Measurements from ENCODE around the gene METTL1. TPM values are rescaled to one million over a fixed set of nuclear protein-coding genes. Genes with fewer than 3 reads are reported as not detected.
"Not testable (repeated sequence)": the region's sequence is repeated elsewhere in the genome, so short reads cannot be mapped to it uniquely, and the experiment has no call there.

METTL1 gene
- total RNA-seq, 2 experiments from 2014 or later, result 17.3 to 20.4 TPM

DNA sequence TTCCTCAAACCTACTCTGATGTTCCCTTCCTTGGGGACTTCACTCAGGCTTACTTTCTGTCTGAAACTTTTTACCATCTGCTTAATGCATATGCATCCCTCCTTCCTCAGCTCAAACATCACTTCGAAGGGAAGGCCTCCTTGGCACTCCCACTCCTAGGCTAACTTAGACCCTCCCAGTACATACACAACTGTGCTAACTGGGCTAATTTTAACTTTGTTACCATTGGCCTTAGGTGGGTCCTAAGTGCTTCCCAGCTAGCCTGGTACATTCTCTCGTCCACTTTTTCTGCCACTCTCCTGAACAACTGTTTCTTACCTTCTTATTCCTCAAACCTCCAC lies 4.3 kb upstream of the METTL1 start:
- no peak overlapping the region for H3K27ac Mint-ChIP-seq
- no peak for DNase-seq
- no peaks in the 10 kb centered on the region for H3K9me3 Mint-ChIP-seq
- H3K4me1 Mint-ChIP-seq (ENCODE audit: low read depth), result peaks cover 19% of the 10 kb centered on the region
- H3K4me3 Mint-ChIP-seq, result no peak overlapping the region
- CTCF ChIA-PET, result interaction anchor here (1.1 to 1.2 kb wide), 2 partner anchors 17 to 27 kb away, joined by 3 to 5 read pairs; no protein-coding TSS in a partner anchor
- H3K36me3 Mint-ChIP-seq (ENCODE audit: low read depth), result peaks cover 10% of the 10 kb centered on the region
- intact Hi-C loops (cut with micrococcal nuclease), result no loop called here
- peaks cover 2% of the 10 kb centered on the region for H3K27me3 Mint-ChIP-seq (ENCODE audit: low read depth)

GRCh38 chr12:57775563-57776246 lies 3.8 kb upstream of the METTL1 start:
- CTCF ChIA-PET, result interaction anchor here (0.7 to 1.2 kb wide), 3 partner anchors 11 to 27 kb away, joined by 3 to 5 read pairs (median 3); no protein-coding TSS in a partner anchor
- no peaks in the 10 kb centered on the region for H3K9me3 Mint-ChIP-seq
- intact Hi-C loops (cut with micrococcal nuclease), result no loop called here
- peaks cover 10% of the 10 kb centered on the region for H3K36me3 Mint-ChIP-seq (ENCODE audit: low read depth)
- peaks cover 23% of the 10 kb centered on the region for H3K4me1 Mint-ChIP-seq (ENCODE audit: low read depth)
- H3K27ac Mint-ChIP-seq, result no peak overlapping the region
- DNase-seq, result no peak
- H3K27me3 Mint-ChIP-seq (ENCODE audit: low read depth), result peaks cover 2% of the 10 kb centered on the region
- H3K4me3 Mint-ChIP-seq, result no peak overlapping the region

DNA sequence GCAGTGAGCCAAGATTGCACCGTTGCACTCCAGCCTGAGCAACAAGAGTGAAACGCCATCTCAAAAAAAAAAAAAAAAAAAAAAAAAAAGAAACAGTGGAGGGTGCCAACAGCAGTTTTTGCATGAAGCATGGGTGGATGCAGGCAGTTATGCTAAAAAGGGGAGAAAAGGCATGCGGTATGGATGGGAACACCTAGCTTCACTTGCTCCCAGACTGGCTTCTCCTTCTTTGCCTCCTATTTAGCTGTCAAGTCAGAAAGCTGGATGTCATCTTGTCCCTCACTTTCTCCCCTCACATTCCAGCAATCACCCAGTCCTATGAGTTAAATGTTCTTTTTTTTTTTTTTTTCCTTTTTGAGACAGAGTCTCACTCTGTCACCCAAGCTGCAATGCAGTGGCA lies 3.1 kb upstream of the METTL1 start:
- Mint-ChIP-seq H3K4me3 (no peak overlapping the region), H3K36me3 (ENCODE audit: low read depth) (peaks cover 13% of the 10 kb centered on the region), H3K27ac (no peak overlapping the region), H3K27me3 (ENCODE audit: low read depth) (peaks cover 2% of the 10 kb centered on the region), H3K4me1 (ENCODE audit: low read depth) (peaks cover 22% of the 10 kb centered on the region), H3K9me3 (no peaks in the 10 kb centered on the region)
- intact Hi-C loops (cut with micrococcal nuclease), result no loop called here
- CTCF ChIA-PET, result interaction anchor here (0.6 to 1.2 kb wide), 3 partner anchors 15 to 51 kb away, joined by 3 to 5 read pairs (median 3); no protein-coding TSS in a partner anchor
- DNase-seq, result no peak

GRCh38 chr12:57774634-57775033 lies 2.7 kb upstream of the METTL1 start:
- H3K27ac Mint-ChIP-seq; H3K9me3 Mint-ChIP-seq; H3K4me3 Mint-ChIP-seq; DNase-seq; intact Hi-C loops (cut with micrococcal nuclease); H3K27me3 Mint-ChIP-seq (ENCODE audit: low read depth): not testable (repeated sequence)
- Mint-ChIP-seq H3K36me3 (ENCODE audit: low read depth) (peaks cover 15% of the 10 kb centered on the region), H3K4me1 (ENCODE audit: low read depth) (peaks cover 22% of the 10 kb centered on the region)
- CTCF ChIA-PET, result interaction anchor here (0.6 kb wide), 1 partner anchor 51 kb away, joined by 3 read pairs; no protein-coding TSS in a partner anchor

DNA sequence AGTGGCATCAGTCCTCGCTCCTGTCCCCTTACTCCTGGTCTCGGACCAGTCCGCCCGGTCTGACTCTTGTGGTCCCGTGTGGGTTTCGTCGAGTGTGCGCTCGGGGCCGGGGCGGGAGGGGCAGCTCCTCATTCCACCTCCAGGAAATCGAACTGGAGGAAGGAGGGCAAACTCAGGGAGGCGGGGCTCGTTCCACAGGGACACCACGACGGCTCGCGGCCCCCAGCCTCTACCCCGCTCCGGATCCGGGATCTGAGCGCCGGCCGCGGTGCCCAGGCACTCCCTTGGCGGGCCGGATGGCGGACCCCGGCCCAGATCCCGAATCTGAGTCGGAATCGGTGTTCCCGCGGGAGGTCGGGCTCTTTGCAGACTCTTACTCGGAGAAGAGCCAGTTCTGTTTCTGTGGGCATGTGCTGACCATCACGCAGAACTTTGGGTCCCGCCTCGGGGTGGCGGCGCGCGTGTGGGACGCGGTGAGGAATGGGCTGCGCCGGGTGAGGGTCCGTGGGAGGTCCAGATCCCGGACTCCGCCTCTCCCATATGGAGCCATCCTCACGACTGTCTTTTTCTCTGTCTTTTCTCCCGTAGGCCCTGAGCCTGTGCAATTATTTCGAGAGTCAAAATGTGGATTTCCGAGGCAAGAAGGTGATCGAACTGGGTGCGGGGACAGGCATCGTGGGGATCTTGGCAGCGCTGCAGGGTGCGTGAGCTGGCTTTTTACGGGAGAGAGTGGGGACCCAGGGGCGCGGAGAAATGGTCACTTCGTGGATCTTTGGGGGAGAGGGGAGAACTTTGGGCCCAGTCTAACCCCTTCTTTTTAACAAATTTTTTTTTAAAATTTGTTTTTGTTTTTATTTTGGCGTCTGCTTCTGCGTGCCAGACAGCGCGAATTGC lies 771 bp upstream of the METTL1 start, which contains the start of gene EEF1AKMT3:
Gene EEF1AKMT3 (plus strand): TSS at position 186 of the 894 bp plus-strand sequence. CDS start 111 bp downstream, at position 297.
- DNase-seq, result peak; percentile 53
- peaks cover 29% of the 10 kb centered on the region for H3K36me3 Mint-ChIP-seq (ENCODE audit: low read depth)
- intact Hi-C loops (cut with micrococcal nuclease), result loop anchor here (1.0 kb wide), 6 partner anchors 10 to 250 kb away; partner anchors contain the start of genes ATP23, CDK4, MBD6 and TSFM
- H3K27ac Mint-ChIP-seq, result peak within 1 kb of the TSS; percentile 95
- H3K9me3 Mint-ChIP-seq, result no peaks in the 10 kb centered on the region
- CTCF ChIA-PET, result interaction anchor here (1.0 to 1.8 kb wide), 5 partner anchors 9 to 132 kb away, joined by 3 to 7 read pairs (median 5); no protein-coding TSS in a partner anchor
- H3K4me3 Mint-ChIP-seq, result peak within 1 kb of the TSS; percentile 98
- peaks cover 2% of the 10 kb centered on the region for H3K27me3 Mint-ChIP-seq (ENCODE audit: low read depth)
- H3K4me1 Mint-ChIP-seq (ENCODE audit: low read depth), result peaks cover 22% of the 10 kb centered on the region

DNA sequence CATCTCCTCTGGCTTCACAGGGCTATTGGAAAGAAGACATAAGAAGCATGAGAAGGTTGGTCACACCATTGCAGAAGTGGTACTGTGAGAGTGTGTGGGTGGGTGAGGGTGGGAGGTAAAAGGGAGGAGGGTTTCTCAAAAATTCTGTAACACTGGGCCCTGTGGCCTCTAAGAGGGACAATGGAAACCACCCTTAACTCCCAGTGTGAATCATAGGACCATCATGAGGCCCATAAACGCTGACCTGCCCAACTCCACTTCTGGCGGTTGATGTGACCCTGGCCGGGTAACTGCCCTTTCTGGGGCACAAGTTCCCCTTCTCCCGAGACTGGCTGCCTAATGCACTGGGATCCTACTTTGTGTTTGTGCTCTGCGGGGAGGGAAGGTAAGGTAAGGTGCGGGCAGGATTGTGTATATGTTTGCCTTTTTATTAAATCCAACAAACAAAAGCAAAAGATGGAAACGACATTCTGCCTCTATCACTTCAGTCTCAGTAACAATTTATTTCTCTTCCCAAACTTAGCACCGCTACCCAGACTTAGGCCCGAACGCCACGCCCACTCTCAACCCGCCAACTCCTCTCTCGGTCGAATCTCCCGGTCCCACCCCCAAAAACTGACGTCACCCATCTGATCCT lies 551 bp downstream of the METTL1 start:
- CTCF ChIA-PET, result interaction anchor here (1.0 to 1.8 kb wide), 2 partner anchors 11 to 61 kb away, joined by 3 to 7 read pairs; no protein-coding TSS in a partner anchor
- Mint-ChIP-seq H3K4me1 (ENCODE audit: low read depth) (peaks cover 31% of the 10 kb centered on the region), H3K4me3 (peak overlapping the region; percentile 98), H3K27me3 (ENCODE audit: low read depth) (peaks cover 5% of the 10 kb centered on the region), H3K27ac (peak overlapping the region; percentile 95), H3K9me3 (no peaks in the 10 kb centered on the region), H3K36me3 (ENCODE audit: low read depth) (peaks cover 29% of the 10 kb centered on the region)
- peak; percentile 92 for DNase-seq
- intact Hi-C loops (cut with micrococcal nuclease), result no loop called here

DNA sequence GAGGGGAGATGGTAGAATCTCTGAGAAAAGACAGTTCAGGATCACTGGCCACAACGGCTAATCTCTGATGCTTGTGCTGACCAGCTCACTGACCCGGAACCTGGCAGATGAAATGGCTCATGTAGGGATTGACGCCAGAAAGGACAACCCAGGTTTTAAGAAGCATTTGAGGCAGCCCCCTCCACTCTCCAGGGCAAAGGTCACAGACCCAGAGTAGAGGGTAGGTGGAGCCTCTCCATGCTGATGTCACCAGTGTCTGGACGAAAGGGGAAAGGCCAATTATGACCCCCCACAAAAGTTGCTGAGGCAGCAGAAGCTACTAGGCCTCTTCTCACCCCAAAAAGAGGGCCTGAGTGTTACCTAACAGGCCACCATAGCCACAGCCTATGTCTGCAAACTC lies 1.2 kb downstream of the METTL1 start:
- Mint-ChIP-seq H3K36me3 (ENCODE audit: low read depth) (peaks cover 28% of the 10 kb centered on the region), H3K27ac (no peak overlapping the region)

GRCh38 chr12:57769594-57769993 lies 2.3 kb downstream of the METTL1 start:
- intact Hi-C loops (cut with micrococcal nuclease), result no loop called here
- Mint-ChIP-seq H3K27me3 (ENCODE audit: low read depth) (peaks cover 7% of the 10 kb centered on the region), H3K9me3 (no peaks in the 10 kb centered on the region), H3K36me3 (ENCODE audit: low read depth) (peaks cover 27% of the 10 kb centered on the region), H3K4me3 (no peak overlapping the region), H3K4me1 (ENCODE audit: low read depth) (peaks cover 37% of the 10 kb centered on the region), H3K27ac (no peak overlapping the region)
- no peak for DNase-seq
- CTCF ChIA-PET, result no interaction called here

More for the DNA sequence above, 1.2 kb downstream of the METTL1 start:
- Mint-ChIP-seq H3K4me3 (peak overlapping the region; percentile 98), H3K4me1 (ENCODE audit: low read depth) (peaks cover 33% of the 10 kb centered on the region), H3K9me3 (no peaks in the 10 kb centered on the region), H3K27me3 (ENCODE audit: low read depth) (peaks cover 7% of the 10 kb centered on the region)
- intact Hi-C loops (cut with micrococcal nuclease), result no loop called here
- DNase-seq, result no peak
- CTCF ChIA-PET, result no interaction called here

DNA sequence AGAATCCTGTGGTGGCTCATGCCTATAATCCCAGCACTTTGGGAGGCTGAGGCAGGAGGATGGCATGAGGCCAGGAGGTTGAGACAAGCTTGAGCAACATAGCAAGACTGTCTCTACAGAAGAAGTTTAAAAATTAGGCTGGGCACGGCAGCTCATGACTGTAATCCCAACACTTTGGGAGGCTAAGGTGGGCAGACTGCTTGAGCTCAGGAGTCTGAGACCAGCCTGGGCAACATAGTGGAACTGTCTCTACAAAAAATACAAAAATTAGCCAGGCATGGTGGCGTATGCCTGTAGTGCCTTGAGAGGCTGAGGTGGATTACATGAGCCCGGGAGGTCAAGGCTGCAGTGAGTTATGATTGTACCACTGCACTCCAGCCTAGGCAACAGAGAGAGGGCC lies 4.0 kb downstream of the METTL1 start:
- no peak overlapping the region for H3K4me3 Mint-ChIP-seq
- peaks cover 43% of the 10 kb centered on the region for H3K4me1 Mint-ChIP-seq (ENCODE audit: low read depth)
- no peak overlapping the region for H3K27ac Mint-ChIP-seq
- H3K36me3 Mint-ChIP-seq (ENCODE audit: low read depth), result peaks cover 33% of the 10 kb centered on the region
- CTCF ChIA-PET, result interaction anchor here (1.5 to 5.3 kb wide), 3 partner anchors 9 to 138 kb away, joined by 9 to 42 read pairs (median 9); partner anchors contain the start of gene MARCHF9
- no peaks in the 10 kb centered on the region for H3K9me3 Mint-ChIP-seq
- no peak for DNase-seq
- peaks cover 6% of the 10 kb centered on the region for H3K27me3 Mint-ChIP-seq (ENCODE audit: low read depth)
- intact Hi-C loops (cut with micrococcal nuclease), result no loop called here

- Mint-ChIP-seq H3K27me3 (ENCODE audit: low read depth) (peaks cover 6% of the 10 kb centered on the region), H3K4me1 (ENCODE audit: low read depth) (peaks cover 42% of the 10 kb centered on the region), H3K27ac (no peak overlapping the region), H3K36me3 (ENCODE audit: low read depth) (peaks cover 33% of the 10 kb centered on the region), H3K4me3 (no peak overlapping the region), H3K9me3 (no peaks in the 10 kb centered on the region)
- CTCF ChIA-PET, result interaction anchor here (1.2 to 5.3 kb wide), 5 partner anchors 8 to 138 kb away, joined by 5 to 42 read pairs (median 9); partner anchors contain the start of gene MARCHF9
- intact Hi-C loops (cut with micrococcal nuclease), result no loop called here
- no peak for DNase-seq
Observed at GRCh38 chr12:57767305-57767698, 4.6 kb downstream of the METTL1 start.

- Mint-ChIP-seq H3K27me3 (ENCODE audit: low read depth) (peaks cover 6% of the 10 kb centered on the region), H3K4me3 (peak within 1 kb of the TSS; percentile 88), H3K9me3 (no peaks in the 10 kb centered on the region), H3K36me3 (ENCODE audit: low read depth) (peaks cover 31% of the 10 kb centered on the region), H3K4me1 (ENCODE audit: low read depth) (peaks cover 40% of the 10 kb centered on the region), H3K27ac (no peak within 1 kb of the TSS)
- CTCF ChIA-PET, result interaction anchor here (0.5 to 5.3 kb wide), 6 partner anchors 11 to 175 kb away, joined by 3 to 42 read pairs (median 5); partner anchors contain the start of genes ATP23 and MARCHF9
- DNase-seq, result no peak
- intact Hi-C loops (cut with micrococcal nuclease), result no loop called here
Observed at GRCh38 chr12:57766464-57767304, 5.2 kb downstream of the METTL1 start, which contains the start of gene CYP27B1. CYP27B1 (minus strand) TSS chr12:57767078; CDS start chr12:57767041, 37 bp downstream.
